Endometrial microvascular endothelial cells (primary cell): ENCODE measurements around the gene DCBLD1. TPM values are rescaled to one million over a fixed set of nuclear protein-coding genes. Genes with fewer than 3 reads are reported as not detected.
"Not testable (repeated sequence)": the region's sequence is repeated elsewhere in the genome, so short reads cannot be mapped to it uniquely, and the experiment has no call there.

Experiments used
- in situ Hi-C: cut with HindIII; loops from 2 replicates; pipeline ENCODE4 v1.10.0; 2017; ENCODE audit warnings: low sequenced_read_pairs, low pct_unique_long_range_greater_than_20kb; ENCODE audit errors: inconsistent ontology term
- total RNA-seq: library from RNA; depleted of rRNA; stranded (reverse); fragments of >200 nt; gene quantifications from one replicate; pipeline ENCODE4 v1.2.3, GENCODE V29; 2015; ENCODE audit errors: inconsistent ontology term

DCBLD1 gene
- total RNA-seq, 1 donor from 2014 or later = 20.8 TPM

- in situ Hi-C loops = not testable (repeated sequence)
These were observed 13.9 kb upstream of the DCBLD1 start for GRCh38 chr6:117468527-117468926.

- in situ Hi-C loops = no loop called here
These were observed 13.1 kb upstream of the DCBLD1 start for GRCh38 chr6:117469356-117469755.

- in situ Hi-C loops = no loop called here
These were observed 12.7 kb upstream of the DCBLD1 start for GRCh38 chr6:117469791-117470190.

GRCh38 chr6:117472667-117473066, 9.8 kb upstream of the DCBLD1 start:
- in situ Hi-C loops = no loop called here

- in situ Hi-C loops = no loop called here
These were observed 9.1 kb upstream of the DCBLD1 start for GRCh38 chr6:117473401-117473800.

GRCh38 chr6:117477988-117478852, 4.3 kb upstream of the DCBLD1 start:
- in situ Hi-C loops = no loop called here

GRCh38 chr6:117478853-117479231, 3.6 kb upstream of the DCBLD1 start:
- in situ Hi-C loops = no loop called here

GRCh38 chr6:117480651-117481050, 1.8 kb upstream of the DCBLD1 start:
- in situ Hi-C loops = no loop called here

GRCh38 chr6:117481278-117481925, 1.1 kb upstream of the DCBLD1 start:
- in situ Hi-C loops = no loop called here

GRCh38 chr6:117481926-117482239, 591 bp upstream of the DCBLD1 start:
- in situ Hi-C loops = no loop called here

- in situ Hi-C loops = no loop called here
These were observed 650 bp downstream of the DCBLD1 start for GRCh38 chr6:117483004-117483644.

- in situ Hi-C loops = no loop called here
These were observed 1.2 kb downstream of the DCBLD1 start for GRCh38 chr6:117483645-117484016.

- in situ Hi-C loops = no loop called here
These were observed 1.7 kb downstream of the DCBLD1 start for GRCh38 chr6:117484052-117484646.

- in situ Hi-C loops = no loop called here
These were observed 3.0 kb downstream of the DCBLD1 start for GRCh38 chr6:117485433-117485832.

GRCh38 chr6:117487821-117488220, 5.3 kb downstream of the DCBLD1 start:
- in situ Hi-C loops = no loop called here

- in situ Hi-C loops = no loop called here
These were observed 6.5 kb downstream of the DCBLD1 start for GRCh38 chr6:117489003-117489402.

GRCh38 chr6:117491916-117492315, 9.4 kb downstream of the DCBLD1 start:
- in situ Hi-C loops = no loop called here

- in situ Hi-C loops = no loop called here
These were observed 11.0 kb downstream of the DCBLD1 start for GRCh38 chr6:117493470-117493869.

- in situ Hi-C loops = no loop called here
These were observed 11.8 kb downstream of the DCBLD1 start for GRCh38 chr6:117494283-117494682.
